ENCODE measurements around the gene UNC93B1. TPM values are rescaled to one million over a fixed set of nuclear protein-coding genes. Genes with fewer than 3 reads are reported as not detected.

The UNC93B1 gene
- total and polyA plus RNA-seq, 2 of the 8 experiments (the other 6 are each of a cell fraction or from before 2014, with no cell fraction given) = 18.9 to 34.3 TPM

DNA sequence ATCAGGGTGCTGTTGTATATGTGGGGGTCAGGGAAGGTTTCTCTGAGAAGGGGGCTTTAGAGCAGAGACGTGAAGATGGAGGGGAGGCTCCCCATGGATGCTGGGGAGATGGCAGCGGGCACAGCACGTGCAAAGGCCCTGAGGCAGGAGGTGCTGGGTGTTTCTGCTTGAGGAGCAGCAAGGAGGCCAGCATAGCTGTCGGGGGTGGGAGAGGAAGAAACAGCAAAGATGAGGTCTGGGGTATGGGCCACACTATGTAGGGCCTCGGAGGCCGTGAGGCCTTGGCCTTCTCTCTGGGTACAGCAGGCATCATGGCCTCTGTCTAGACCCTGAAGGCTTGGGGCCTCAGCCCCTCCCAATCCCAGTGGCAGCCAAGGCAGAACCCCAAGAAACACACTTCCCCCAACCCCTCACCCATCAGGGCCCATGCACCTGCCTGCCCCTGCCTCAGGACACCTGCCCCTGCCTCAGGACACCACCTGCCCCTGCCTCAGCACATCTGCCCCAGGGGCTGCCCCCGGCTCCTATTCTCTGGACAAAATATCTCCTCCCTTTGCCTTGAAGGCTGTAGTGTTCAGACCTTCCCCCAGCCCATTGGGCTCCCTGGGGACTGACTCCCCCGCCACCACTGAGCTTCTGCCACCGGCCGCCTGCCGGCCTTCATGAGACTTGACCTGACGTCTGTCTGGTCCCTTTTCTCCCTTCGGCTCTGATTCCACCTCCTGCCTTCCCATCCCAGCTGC, 12.4 kb upstream of the UNC93B1 start:
- Histone ChIP-seq H3K79me1 (ENCODE audit: low read depth, low read length) (no peaks in the 10 kb centered on the region), H2AK5ac (ENCODE audit: low read depth, low read length) (no peak overlapping the region), H3K14ac (ENCODE audit: insufficient read length) (no peak overlapping the region), H3K4me3 (ENCODE audit: extremely low read depth in 1 of 4, insufficient read depth in 2 of 4, low read depth in 3 of 4, low read length in 4 of 4) (no peak overlapping the region), H2BK120ac (replicated peaks; ENCODE audit: low read depth, low read length) (no peak overlapping the region), H3K9ac (replicated peaks in 1 of 4; ENCODE audit: extremely low read depth in 1 of 4, low read depth in 3 of 4, low read length in 3 of 4) (no peak overlapping the region), H3K23me2 (ENCODE audit: low read depth, low read length) (no peaks in the 10 kb centered on the region), H4K5ac (ENCODE audit: insufficient read length, low read depth, low read length) (no peak overlapping the region), H3K27ac (ENCODE audit: low read depth, low read length) (no peak overlapping the region), H3K27me3 (replicated peaks in 1 of 4; ENCODE audit: control insufficient read depth in 3 of 4, extremely low read depth in 1 of 4, insufficient read depth in 3 of 4, low read length in 3 of 4) (no peaks in the 10 kb centered on the region), H2AFZ (ENCODE audit: low read length) (no peak overlapping the region), H3K18ac (ENCODE audit: extremely low read depth, low read length) (no peak overlapping the region), H2BK12ac (ENCODE audit: low read depth, low read length) (no peak overlapping the region), H4K8ac (ENCODE audit: extremely low read depth, insufficient read depth, low read length) (peak overlapping the region; percentile 18; the same call in 1 of the 2 replicates), H4K20me1 (replicated peaks in 1 of 2; ENCODE audit: control insufficient read depth in 1 of 2, insufficient read depth in 2 of 2, low read length in 2 of 2) (no peaks in the 10 kb centered on the region), H3K4me1 (replicated peaks in 1 of 4; ENCODE audit: control insufficient read depth in 3 of 4, insufficient read depth in 4 of 4, low read length in 3 of 4) (peaks cover 0 to 12% (median 4%) of the 10 kb centered on the region in 4 experiments; a peak in 4 of 7 replicates), H4K91ac (replicated peaks; ENCODE audit: insufficient read length, low read length) (no peak overlapping the region), H3K79me2 (ENCODE audit: control insufficient read depth in 1 of 2, insufficient read depth in 2 of 2, low read length in 2 of 2) (no peaks in the 10 kb centered on the region), H3K36me3 (ENCODE audit: control insufficient read depth in 2 of 4, insufficient read depth in 4 of 4, low read length in 3 of 4) (no peaks in the 10 kb centered on the region), H2BK15ac (ENCODE audit: low read length) (no peak overlapping the region), H3K4ac (replicated peaks; ENCODE audit: insufficient read length, low read depth, low read length) (no peak overlapping the region), H3K23ac (ENCODE audit: insufficient read length) (no peak overlapping the region), H2BK5ac (ENCODE audit: low read depth, low read length) (no peak overlapping the region), H3K56ac (replicated peaks; ENCODE audit: insufficient read length, low read depth, low read length) (no peak overlapping the region), H2BK20ac (ENCODE audit: low read length) (no peak overlapping the region), H3K9me3 (ENCODE audit: insufficient read depth in 2 of 2, low read depth in 1 of 2, low read length in 1 of 2) (no peaks in the 10 kb centered on the region), H3K4me2 (ENCODE audit: insufficient read depth in 1 of 2, low read depth in 2 of 2, low read length in 2 of 2) (no peak overlapping the region)
- FAIRE-seq = no peak
- WGBS, 2 experiments (ENCODE audit: extremely low coverage in 1 of 2, insufficient coverage in 1 of 2, insufficient read length in 1 of 2, insufficient replicate concordance in 2 of 2, low coverage in 1 of 2, low lambda C conversion rate in 2 of 2, missing lambda C conversion rate in 1 of 2) = 92% methylated on average over 13 of the region's 13 CpGs; no CpG with 5 or more reads in 1 of the 2 experiments
- POLR2A ChIA-PET (ENCODE audit: partially characterized antibody) = interaction anchor here (1.4 kb wide), 1 partner anchor 8 kb away, joined by 4 read pairs; no protein-coding TSS in a partner anchor
- no peak for DNase-seq (ENCODE audit: low read depth in 1 of 2, low spot score in 2 of 2)
- TF ChIP-seq KDM1A (IDR thresholded peaks at IDR 0.05; ENCODE audit: borderline replicate concordance, low read length) (peak; percentile 36; the same call in 1 of the 2 replicates), EP300 (IDR thresholded peaks at IDR 0.05; ENCODE audit: borderline replicate concordance in 1 of 2, low read depth in 2 of 2, low read length in 2 of 2) (no peak), YY1 (IDR thresholded peaks at IDR 0.05; ENCODE audit: low read depth, low read length) (no peak), EGR1 (IDR thresholded peaks at IDR 0.05; ENCODE audit: borderline replicate concordance, low read depth, low read length) (no peak), EZH2 (IDR thresholded peaks at IDR 0.05; ENCODE audit: low read depth, low read length, severe bottlenecking) (no peak)
- CTCF ChIA-PET (ENCODE audit: partially characterized antibody) = no interaction called here

Measured in H1 (cell line).